Muscle layer of colon (tissue), 2 donors: ENCODE results near the gene TAX1BP3.
A peak's percentile ranks its signal among the peaks of the same experiment; 100 is the strongest.

Experiments
- H3K27ac ChIP-seq: one replicate; pipeline ENCODE4 v1.7.0; 2013; ENCODE audit warnings: low read depth, mild to moderate bottlenecking, low read length, moderate library complexity
- H3K27me3 ChIP-seq, 2 donors: one replicate each; pipeline ENCODE4 v1.7.0; 2013; ENCODE audit warnings: low read length in 2 of 2, mild to moderate bottlenecking in 2 of 2; ENCODE audit not compliant: insufficient read depth in 2 of 2, control insufficient read depth in 1 of 2
- H3K36me3 ChIP-seq: one replicate; pipeline ENCODE4 v1.7.0; 2013; ENCODE audit warnings: mild to moderate bottlenecking, low read length; ENCODE audit not compliant: insufficient read depth
- H3K4me1 ChIP-seq: one replicate; pipeline ENCODE4 v1.7.0; 2013; ENCODE audit warnings: mild to moderate bottlenecking, low read length; ENCODE audit not compliant: insufficient read depth
- H3K4me3 ChIP-seq, 2 donors: one replicate each; pipeline ENCODE4 v1.7.0; 2013; ENCODE audit warnings: low read length in 2 of 2, low read depth in 1 of 2, mild to moderate bottlenecking in 1 of 2, moderate library complexity in 1 of 2
- H3K9ac ChIP-seq: one replicate; pipeline ENCODE4 v1.7.0; 2013; ENCODE audit warnings: low read length
- H3K9me3 ChIP-seq: one replicate; pipeline ENCODE4 v1.7.0; 2013; ENCODE audit warnings: mild to moderate bottlenecking, low read length
- donor health status: abdominal sarcoma.
- donor health status: Adenocarcinoma of cecum.

The TAX1BP3 gene

DNA sequence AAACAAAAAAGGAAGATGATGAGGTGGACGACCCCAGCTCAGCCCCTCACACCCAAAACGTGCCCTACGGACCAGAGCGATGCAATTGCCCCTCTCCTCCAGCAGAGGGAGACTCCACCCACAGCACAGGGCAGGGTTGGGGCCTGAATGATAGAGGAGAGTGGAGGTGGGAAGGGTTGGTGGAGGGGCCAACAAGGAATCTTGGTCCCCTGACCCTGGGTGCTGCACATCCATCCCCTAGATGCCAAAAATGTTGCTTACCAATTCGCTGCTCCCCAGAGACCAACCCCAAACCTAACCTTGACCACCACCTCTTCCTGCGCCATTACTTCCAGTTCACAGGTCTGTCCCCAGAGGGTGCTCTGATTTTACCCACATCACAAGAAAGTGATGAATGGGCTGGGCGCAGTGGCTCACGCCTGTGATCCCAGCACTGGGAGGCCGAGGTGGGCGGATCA is 14.7 kb upstream of the TAX1BP3 start:
- no peaks in the 10 kb centered on the region for H3K36me3 ChIP-seq
- no peak overlapping the region for H3K4me3 ChIP-seq
- H3K9me3 ChIP-seq = no peaks in the 10 kb centered on the region
- no peak overlapping the region for H3K9ac ChIP-seq
- H3K27ac ChIP-seq = no peak overlapping the region
- peaks cover 0 to 31% of the 10 kb centered on the region in 2 donors for H3K27me3 ChIP-seq
- H3K4me1 ChIP-seq = no peaks in the 10 kb centered on the region

DNA sequence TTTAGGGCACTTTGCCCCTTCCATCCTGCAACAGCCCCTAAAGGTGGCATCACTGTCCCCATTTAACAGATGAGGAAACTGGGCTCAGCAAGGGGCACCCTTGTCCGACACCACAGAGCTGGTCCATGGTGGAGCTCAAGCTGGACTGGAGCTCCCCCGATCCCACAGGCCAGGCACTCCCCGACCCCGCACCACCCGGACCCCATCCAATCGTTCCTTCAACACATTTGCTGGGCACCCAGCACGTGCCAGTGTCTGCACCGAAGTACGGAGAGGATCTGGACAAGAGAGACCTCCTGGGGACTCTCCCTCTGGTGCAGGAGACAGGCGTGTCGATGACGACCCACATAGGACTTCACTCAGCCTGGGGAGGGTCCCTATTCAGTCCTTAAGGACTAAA is 13.7 kb upstream of the TAX1BP3 start:
- H3K9me3 ChIP-seq = no peaks in the 10 kb centered on the region
- no peaks in the 10 kb centered on the region for H3K4me1 ChIP-seq
- no peak overlapping the region for H3K9ac ChIP-seq
- H3K27me3 ChIP-seq = peaks cover 0 to 31% of the 10 kb centered on the region in 2 donors
- H3K27ac ChIP-seq = no peak overlapping the region
- H3K36me3 ChIP-seq = no peaks in the 10 kb centered on the region
- H3K4me3 ChIP-seq = no peak overlapping the region

DNA sequence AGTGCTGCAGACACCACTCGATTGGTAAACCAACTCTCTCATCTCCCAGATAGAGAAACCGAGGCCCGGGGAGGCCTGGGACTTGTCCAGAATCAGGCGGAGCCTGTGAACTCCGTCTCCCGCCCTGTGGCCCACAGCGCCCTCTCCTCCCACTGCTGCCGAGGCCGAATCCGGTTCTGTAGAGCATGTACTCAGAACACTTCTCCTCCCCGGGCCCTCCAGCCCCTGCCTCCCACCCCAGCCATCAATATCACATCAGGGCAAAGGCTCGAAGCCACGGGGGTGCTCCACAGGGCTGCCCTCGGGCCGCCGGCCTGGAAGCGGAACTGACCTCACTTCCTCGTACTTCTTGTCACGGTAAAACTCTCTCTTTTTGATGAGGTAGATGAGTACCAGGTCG is 13.2 kb upstream of the TAX1BP3 start:
- H3K4me3 ChIP-seq = no peak overlapping the region
- H3K36me3 ChIP-seq = no peaks in the 10 kb centered on the region
- H3K27me3 ChIP-seq = peaks cover 0 to 31% of the 10 kb centered on the region in 2 donors
- H3K9ac ChIP-seq = no peak overlapping the region
- no peaks in the 10 kb centered on the region for H3K4me1 ChIP-seq
- no peak overlapping the region for H3K27ac ChIP-seq
- H3K9me3 ChIP-seq = no peaks in the 10 kb centered on the region

DNA sequence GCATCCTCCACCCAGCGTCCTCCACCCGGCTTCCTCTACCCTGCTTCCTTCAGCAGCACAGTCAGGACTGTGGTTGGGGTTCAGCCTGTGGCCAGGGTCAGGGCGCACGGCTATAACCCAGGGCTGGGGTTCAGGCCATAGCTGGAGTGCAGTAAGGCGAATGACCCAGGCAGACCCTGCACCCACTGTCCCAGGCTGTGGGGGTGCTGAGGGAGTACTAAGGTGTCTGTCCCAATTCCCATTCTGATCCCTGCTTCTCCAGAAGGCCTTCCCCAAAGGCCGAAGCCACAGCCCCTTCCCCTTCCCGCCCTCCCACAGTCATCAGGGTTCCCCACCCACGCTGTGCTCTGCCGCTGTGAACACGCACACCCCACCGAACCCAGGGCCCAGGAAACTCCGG is 12.7 kb upstream of the TAX1BP3 start:
- H3K4me1 ChIP-seq = no peaks in the 10 kb centered on the region
- H3K9ac ChIP-seq = no peak overlapping the region
- no peaks in the 10 kb centered on the region for H3K9me3 ChIP-seq
- H3K27ac ChIP-seq = no peak overlapping the region
- H3K4me3 ChIP-seq = no peak overlapping the region
- H3K27me3 ChIP-seq = peaks cover 0 to 31% of the 10 kb centered on the region in 2 donors
- H3K36me3 ChIP-seq = no peaks in the 10 kb centered on the region

DNA sequence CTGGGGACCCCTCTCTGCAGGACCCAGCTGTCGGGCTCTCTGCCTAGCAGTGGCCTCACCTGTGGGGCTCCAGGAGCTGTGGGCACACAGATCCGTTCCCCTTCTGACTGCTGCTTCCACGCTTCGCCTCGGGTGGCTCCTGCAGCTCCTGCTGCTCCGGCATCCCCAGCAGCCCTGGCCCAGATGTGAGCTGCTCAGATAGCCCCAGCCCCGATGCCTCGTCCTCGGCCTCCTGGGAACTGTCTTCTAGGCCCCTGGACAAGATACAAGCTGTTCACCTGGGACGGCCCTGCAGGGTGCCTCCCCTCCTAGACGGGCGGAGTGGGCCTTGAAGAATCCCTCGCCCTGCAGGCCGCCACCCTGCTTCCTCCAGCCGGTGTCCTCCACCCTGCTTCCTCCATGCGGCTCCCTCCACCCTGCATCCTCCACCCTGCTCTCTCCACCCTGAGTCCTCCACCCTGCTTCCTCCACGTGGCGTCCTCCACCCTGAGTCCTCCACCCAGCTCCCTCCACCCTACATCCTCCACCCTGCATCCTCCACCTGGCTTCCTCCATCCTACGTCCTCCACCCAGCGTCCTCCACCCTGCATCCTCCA is 11.3 kb upstream of the TAX1BP3 start:
- no peaks in the 10 kb centered on the region for H3K4me1 ChIP-seq
- no peaks in the 10 kb centered on the region for H3K9me3 ChIP-seq
- no peak overlapping the region for H3K4me3 ChIP-seq
- H3K9ac ChIP-seq = no peak overlapping the region
- no peaks in the 10 kb centered on the region for H3K36me3 ChIP-seq
- H3K27me3 ChIP-seq = peaks cover 0 to 26% of the 10 kb centered on the region in 2 donors
- H3K27ac ChIP-seq = no peak overlapping the region

DNA sequence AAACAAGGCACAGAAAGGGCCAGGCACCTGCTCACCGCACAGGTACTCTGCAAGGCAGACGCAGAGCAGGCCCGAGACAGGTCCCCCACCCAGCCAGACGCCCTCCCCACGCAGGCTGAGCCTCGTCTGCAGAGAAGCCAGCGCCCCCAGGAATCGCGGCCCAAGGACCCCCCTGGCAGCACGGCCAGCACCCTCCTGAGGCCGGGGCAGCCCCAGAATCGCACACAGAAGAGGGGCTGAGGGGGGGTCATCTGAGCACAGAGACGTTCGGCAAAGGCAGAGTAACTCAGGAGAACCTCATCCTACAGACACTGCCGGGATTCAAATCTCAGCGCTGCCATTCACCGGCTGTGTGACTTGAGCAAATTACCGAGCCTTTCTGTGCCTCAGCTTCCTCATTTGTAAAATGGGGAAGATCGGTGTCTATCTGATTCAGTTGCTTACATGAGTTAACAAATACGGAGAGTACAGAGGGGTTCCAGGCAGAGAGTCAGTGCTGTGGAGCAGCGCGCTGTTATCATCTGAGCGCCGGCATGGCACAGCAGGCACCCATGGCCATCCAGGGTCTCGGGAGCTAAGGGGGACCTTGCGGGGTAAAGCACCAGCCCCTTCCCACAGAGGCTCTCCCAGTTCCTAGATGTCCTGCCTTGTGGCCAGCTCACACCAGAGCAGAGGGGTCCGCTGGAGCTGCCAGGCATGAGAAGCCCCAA is 10.6 kb upstream of the TAX1BP3 start:
- H3K36me3 ChIP-seq = no peaks in the 10 kb centered on the region
- no peak overlapping the region for H3K9ac ChIP-seq
- no peak overlapping the region for H3K27ac ChIP-seq
- no peak overlapping the region for H3K4me3 ChIP-seq
- no peaks in the 10 kb centered on the region for H3K4me1 ChIP-seq
- no peaks in the 10 kb centered on the region for H3K9me3 ChIP-seq
- peaks cover 0 to 24% of the 10 kb centered on the region in 2 donors for H3K27me3 ChIP-seq

DNA sequence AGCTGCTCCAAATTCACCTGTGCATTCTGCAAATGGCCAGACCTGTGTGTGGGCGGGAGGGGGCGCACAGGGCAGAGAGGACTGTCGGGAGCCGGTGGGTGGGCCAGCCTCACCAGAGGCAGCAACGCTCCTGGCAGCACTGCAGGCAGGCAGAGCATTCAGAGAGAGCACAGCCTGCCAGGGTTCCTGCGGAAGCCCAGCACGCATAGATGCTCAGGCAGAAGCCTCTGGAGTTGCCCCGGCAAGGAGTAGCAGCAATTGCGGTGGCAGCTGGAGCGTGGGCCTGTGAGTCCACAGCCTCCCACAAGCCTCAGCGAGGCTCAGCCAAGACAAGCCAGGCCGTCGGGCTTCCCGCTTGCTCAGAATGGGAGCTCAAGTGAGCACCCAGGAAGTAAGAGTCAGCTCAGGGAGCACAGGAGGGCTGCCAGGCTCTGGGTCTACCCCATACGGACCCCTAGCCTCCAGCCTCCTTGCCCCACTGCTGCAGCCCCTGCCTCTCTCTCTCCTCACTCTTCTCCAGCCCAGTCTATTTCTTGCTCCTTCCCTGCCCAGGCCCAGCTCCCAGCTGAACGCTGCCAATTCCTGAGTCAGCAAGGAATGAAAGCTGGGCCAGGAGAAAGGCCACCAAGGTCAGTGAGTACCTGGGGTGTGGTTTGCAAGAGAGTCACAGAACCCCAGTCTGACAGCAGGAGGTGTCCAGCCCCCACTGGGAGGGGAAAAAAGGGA is 9.9 kb upstream of the TAX1BP3 start:
- Histone ChIP-seq H3K9ac (no peak overlapping the region), H3K27me3 (peaks cover 0 to 17% of the 10 kb centered on the region in 2 donors), H3K36me3 (no peaks in the 10 kb centered on the region), H3K9me3 (no peaks in the 10 kb centered on the region), H3K4me1 (no peaks in the 10 kb centered on the region), H3K27ac (no peak overlapping the region), H3K4me3 (no peak overlapping the region)

DNA sequence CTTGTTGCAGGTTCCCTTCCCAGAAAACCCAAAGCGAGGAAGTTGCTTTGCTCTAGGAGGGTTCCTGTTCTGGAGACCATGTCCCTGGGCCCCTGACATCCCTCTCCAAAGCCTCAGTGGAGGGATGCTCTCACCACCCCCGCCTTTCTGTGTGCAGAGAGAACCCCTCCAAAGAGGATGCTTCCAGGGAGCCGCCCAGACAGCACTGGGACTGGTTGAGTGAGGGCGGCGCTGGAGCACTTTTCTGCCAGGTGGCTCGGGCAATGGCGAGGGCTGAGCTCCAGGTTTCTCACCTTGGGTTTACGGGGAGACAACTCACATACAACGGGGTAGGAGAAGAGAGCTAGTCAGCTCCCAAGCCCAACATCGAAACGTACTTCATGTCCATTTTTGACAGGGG is 7.5 kb upstream of the TAX1BP3 start:
- Histone ChIP-seq H3K9me3 (no peaks in the 10 kb centered on the region), H3K4me3 (no peak overlapping the region), H3K27me3 (peaks cover 0 to 3% of the 10 kb centered on the region in 2 donors), H3K36me3 (peaks cover 5% of the 10 kb centered on the region), H3K4me1 (no peaks in the 10 kb centered on the region), H3K27ac (no peak overlapping the region), H3K9ac (no peak overlapping the region)

DNA sequence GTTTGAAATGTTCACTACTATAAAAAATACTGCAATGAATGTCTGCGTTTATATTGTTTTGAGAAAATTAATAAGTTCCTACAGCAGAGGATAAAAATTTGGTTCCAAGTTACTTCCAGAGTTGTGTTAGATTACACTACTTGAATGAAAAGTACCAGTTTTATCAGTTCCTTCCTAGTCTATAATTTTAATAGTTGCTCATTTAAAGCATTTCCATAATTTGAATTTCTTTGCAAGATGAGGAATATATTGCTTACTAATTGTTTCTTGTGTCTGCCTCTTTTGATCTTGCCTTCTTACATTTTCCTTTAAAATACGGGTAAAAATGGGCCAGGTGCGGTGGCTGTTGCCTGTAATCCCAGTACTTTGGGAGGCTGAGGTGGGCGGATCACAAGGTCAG is 4.2 kb upstream of the TAX1BP3 start:
- H3K4me3 ChIP-seq = no peak overlapping the region
- no peaks in the 10 kb centered on the region for H3K9me3 ChIP-seq
- no peaks in the 10 kb centered on the region for H3K27me3 ChIP-seq
- H3K36me3 ChIP-seq = peaks cover 5% of the 10 kb centered on the region
- H3K4me1 ChIP-seq = peaks cover 12% of the 10 kb centered on the region
- no peak overlapping the region for H3K27ac ChIP-seq
- H3K9ac ChIP-seq = no peak overlapping the region

DNA sequence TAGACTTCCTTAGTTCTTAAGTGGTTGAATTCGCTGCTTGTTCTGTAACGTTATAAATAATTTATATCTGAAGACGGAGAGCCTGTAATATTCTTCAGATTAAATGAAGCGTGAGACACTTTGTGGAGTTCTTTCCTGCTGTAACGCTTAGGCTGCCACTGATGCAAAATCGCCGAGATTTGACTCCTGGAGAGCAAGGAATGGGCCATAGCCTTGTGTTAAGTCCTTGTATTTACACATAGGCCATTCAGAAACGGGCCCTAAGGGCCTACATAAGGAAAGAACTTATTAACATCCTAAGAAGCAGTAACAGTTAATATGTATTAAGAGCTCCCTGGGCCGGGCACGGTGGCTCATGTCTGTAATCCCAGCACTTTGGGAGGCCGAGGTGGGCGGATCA is 1.2 kb upstream of the TAX1BP3 start:
- H3K9ac ChIP-seq = peak overlapping the region; percentile 51
- H3K4me3 ChIP-seq = peak overlapping the region; percentile 70 to 76
- H3K36me3 ChIP-seq = peaks cover 9% of the 10 kb centered on the region
- H3K27me3 ChIP-seq = no peaks in the 10 kb centered on the region
- H3K4me1 ChIP-seq = peaks cover 27% of the 10 kb centered on the region
- peak overlapping the region; percentile 94 for H3K27ac ChIP-seq
- no peaks in the 10 kb centered on the region for H3K9me3 ChIP-seq

DNA sequence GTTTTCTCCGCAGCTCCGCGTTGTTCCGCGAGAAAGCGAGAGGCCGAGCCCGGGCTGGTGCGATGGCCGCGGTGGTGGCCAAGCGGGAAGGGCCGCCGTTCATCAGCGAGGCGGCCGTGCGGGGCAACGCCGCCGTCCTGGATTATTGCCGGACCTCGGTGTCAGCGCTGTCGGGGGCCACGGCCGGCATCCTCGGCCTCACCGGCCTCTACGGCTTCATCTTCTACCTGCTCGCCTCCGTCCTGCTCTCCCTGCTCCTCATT is 638 bp upstream of the TAX1BP3 start:
- peak overlapping the region; percentile 94 for H3K27ac ChIP-seq
- peaks cover 27% of the 10 kb centered on the region for H3K4me1 ChIP-seq
- H3K9me3 ChIP-seq = no peaks in the 10 kb centered on the region
- H3K9ac ChIP-seq = peak overlapping the region; percentile 51
- peak overlapping the region; percentile 70 to 76 for H3K4me3 ChIP-seq
- H3K27me3 ChIP-seq = no peaks in the 10 kb centered on the region
- peaks cover 14% of the 10 kb centered on the region for H3K36me3 ChIP-seq
